ENCODE data around the gene C17orf107. TPM values are rescaled to one million over a fixed set of nuclear protein-coding genes. Genes with fewer than 3 reads are reported as not detected.

C17orf107 gene
- total and polyA plus RNA-seq, 2 of the 13 experiments (the other 11 are each of a cell fraction or from before 2014, with no cell fraction given) = 0.20 to 0.59 TPM

GRCh38 chr17:4942760-4943508, 43.6 kb downstream of the C17orf107 start (continued):
- no peak for TF ChIP-seq KDM2A (CRISPR knock-in tag; IDR thresholded peaks at IDR 0.05; ENCODE audit: borderline replicate concordance, low read depth)
- no peak for TF ChIP-seq ZNF24 (IDR thresholded peaks at IDR 0.05)
- TF ChIP-seq CSRNP1 (CRISPR knock-in tag; IDR thresholded peaks at IDR 0.05) = no peak

GRCh38 chr17:4944163-4944553, 44.8 kb downstream of the C17orf107 start:
- FAIRE-seq = no peak
- POLR2A ChIA-PET = interaction anchor here (1.6 to 10.0 kb wide), 2 partner anchors 23 to 24 kb away, joined by 6 to 273 read pairs; partner anchors contain the start of gene SPAG7
- no peak overlapping the region for H3K4me2 ChIP-seq (ENCODE audit: low read depth, low read length)

More at GRCh38 chr17:4944163-4944553, 44.8 kb downstream of the C17orf107 start:
- 89% methylated on average over 3 of the region's 3 CpGs for WGBS (ENCODE audit: low lambda C conversion rate)
- no peak for ATAC-seq
- Histone ChIP-seq H3K4me3 (replicated peaks in 1 of 3; ENCODE audit: insufficient read depth in 1 of 3, low read depth in 2 of 3, low read length in 3 of 3) (no peak overlapping the region), H3K9ac (ENCODE audit: insufficient read depth, low read depth, low read length) (no peak overlapping the region), H3K27me3 (ENCODE audit: control insufficient read depth in 1 of 2, insufficient read depth in 2 of 2, low read length in 2 of 2) (no peaks in the 10 kb centered on the region; a peak in 1 of 5 replicates), H2AFZ (ENCODE audit: low read length) (no peak overlapping the region), H3K79me2 (ENCODE audit: insufficient read depth, low read length) (peaks cover 63% of the 10 kb centered on the region), H4K20me1 (ENCODE audit: insufficient read depth, low read length) (peaks cover 33% of the 10 kb centered on the region), H3K9me3 (ENCODE audit: low read length) (no peaks in the 10 kb centered on the region), H3K36me3 (replicated peaks in 1 of 2; ENCODE audit: control insufficient read depth in 1 of 2, insufficient read depth in 2 of 2, low read length in 2 of 2) (peaks cover 18 to 37% of the 10 kb centered on the region in 2 experiments), H3K4me1 (ENCODE audit: insufficient read depth, low read length) (peaks cover 38% of the 10 kb centered on the region), H3K27ac (ENCODE audit: extremely low read length, insufficient read depth, low read length) (peak overlapping the region; percentile 38)
- CTCF ChIA-PET (ENCODE audit: low intra/inter-chr PET ratio, low total read pairs) = no interaction called here
- in situ Hi-C loops (cut with HindIII; ENCODE audit: extremely low pct_ligation_motif_present, low pct_unique_long_range_greater_than_20kb) (no loop called here), intact Hi-C loops (cut with micrococcal nuclease; ENCODE audit: unreplicated experiment) (no loop called here)
- TF ChIP-seq ZNF512 (CRISPR knock-in tag; IDR thresholded peaks at IDR 0.05) (no peak), ISX (CRISPR knock-in tag; conservative IDR thresholded peaks at IDR 0.05) (no peak), HNRNPK (IDR thresholded peaks at IDR 0.05; ENCODE audit: low read depth, low read length, poor library complexity, severe bottlenecking) (peak; percentile 76), STAG1 (CRISPR knock-in tag; IDR thresholded peaks at IDR 0.05) (no peak), RBFOX2 (IDR thresholded peaks at IDR 0.05; ENCODE audit: low read depth, low read length) (peak; percentile 68), ZSCAN30 (CRISPR knock-in tag; IDR thresholded peaks at IDR 0.05) (no peak), PRPF4 (IDR thresholded peaks at IDR 0.05; ENCODE audit: low read depth, low read length, poor library complexity, severe bottlenecking) (no peak), ZNF263 (CRISPR knock-in tag; IDR thresholded peaks at IDR 0.05) (no peak), SAP130 (CRISPR knock-in tag; IDR thresholded peaks at IDR 0.05; ENCODE audit: low read depth) (no peak), ZGPAT (CRISPR knock-in tag; IDR thresholded peaks at IDR 0.05) (no peak), POLR2G (IDR thresholded peaks at IDR 0.05; ENCODE audit: low read depth, low read length) (peak; percentile 4; the same call in 1 of the 2 replicates), U2AF2 (IDR thresholded peaks at IDR 0.05; ENCODE audit: low read depth, low read length) (no peak), ATF7-NPFF (CRISPR knock-in tag; IDR thresholded peaks at IDR 0.05; ENCODE audit: low read depth) (no peak)
- DNase-seq (ENCODE audit: low spot score) = no peak
- no TSS peak for BruUV-seq (replicated peaks)

Measured in HepG2 (cell line).